ENCODE results near the gene FNDC3B.

FNDC3B gene

GRCh38 chr3:172148702-172149565, 109.6 kb downstream of the FNDC3B start:
- TF ChIP-seq CTCF (IDR thresholded peaks at IDR 0.05; ENCODE audit: extremely low read depth, missing control alignments) = no peak
- DNase-seq (ENCODE audit: low spot score) = no peak

- no peak for DNase-seq (ENCODE audit: low spot score)
- no peak for TF ChIP-seq CTCF (IDR thresholded peaks at IDR 0.05; ENCODE audit: extremely low read depth, missing control alignments)
Measured at GRCh38 chr3:172150268-172150667, 110.9 kb downstream of the FNDC3B start.

- TF ChIP-seq CTCF (IDR thresholded peaks at IDR 0.05; ENCODE audit: extremely low read depth, missing control alignments) = no peak
- DNase-seq (ENCODE audit: low spot score) = no peak
Measured at GRCh38 chr3:172150913-172151650, 111.7 kb downstream of the FNDC3B start.

- TF ChIP-seq CTCF (IDR thresholded peaks at IDR 0.05; ENCODE audit: extremely low read depth, missing control alignments) = no peak
- DNase-seq (ENCODE audit: low spot score) = no peak
Measured at GRCh38 chr3:172151651-172152649, 112.6 kb downstream of the FNDC3B start.

GRCh38 chr3:172152874-172153273, 113.5 kb downstream of the FNDC3B start:
- no peak for DNase-seq (ENCODE audit: low spot score)
- TF ChIP-seq CTCF (IDR thresholded peaks at IDR 0.05; ENCODE audit: extremely low read depth, missing control alignments) = no peak

GRCh38 chr3:172153335-172153861, 114.0 kb downstream of the FNDC3B start:
- no peak for DNase-seq (ENCODE audit: low spot score)
- no peak for TF ChIP-seq CTCF (IDR thresholded peaks at IDR 0.05; ENCODE audit: extremely low read depth, missing control alignments)

Measured in GM20000 (cell line).